ENCODE data around the gene DCAF8.
A peak's percentile ranks its signal among the peaks of the same experiment; 100 is the strongest.

The DCAF8 gene

GRCh38 chr1:160219062-160219929, 43.1 kb downstream of the DCAF8 start:
- DNase-seq (ENCODE audit: insufficient read length) (no peak), FAIRE-seq (no peak)
- TF ChIP-seq POLR2A (IDR thresholded peaks at IDR 0.05; ENCODE audit: low read depth, low read length) (no peak), POLR2AphosphoS5 (IDR thresholded peaks at IDR 0.05; ENCODE audit: low read depth, low read length) (no peak), TAF1 (IDR thresholded peaks at IDR 0.05; ENCODE audit: borderline replicate concordance, low read depth, low read length) (no peak)

GRCh38 chr1:160217481-160218051, 44.8 kb downstream of the DCAF8 start:
- no peak for TF ChIP-seq POLR2A (IDR thresholded peaks at IDR 0.05; ENCODE audit: low read depth, low read length)
- no peak for TF ChIP-seq POLR2AphosphoS5 (IDR thresholded peaks at IDR 0.05; ENCODE audit: low read depth, low read length)
- no peak for DNase-seq (ENCODE audit: insufficient read length)
- no peak for FAIRE-seq

- no peak for DNase-seq (ENCODE audit: insufficient read length)
- TF ChIP-seq POLR2AphosphoS5 (IDR thresholded peaks at IDR 0.05; ENCODE audit: low read depth, low read length) (no peak), TAF1 (IDR thresholded peaks at IDR 0.05; ENCODE audit: borderline replicate concordance, low read depth, low read length) (no peak), POLR2A (IDR thresholded peaks at IDR 0.05; ENCODE audit: low read depth, low read length) (no peak)
- FAIRE-seq, result no peak
Observed at GRCh38 chr1:160216301-160216700, 46.0 kb downstream of the DCAF8 start.

GRCh38 chr1:160214481-160215140, 47.7 kb downstream of the DCAF8 start:
- DNase-seq (ENCODE audit: insufficient read length), result no peak
- TF ChIP-seq POLR2AphosphoS5 (IDR thresholded peaks at IDR 0.05; ENCODE audit: low read depth, low read length), result no peak
- TF ChIP-seq POLR2A (IDR thresholded peaks at IDR 0.05; ENCODE audit: low read depth, low read length), result no peak
- no peak for TF ChIP-seq TAF1 (IDR thresholded peaks at IDR 0.05; ENCODE audit: borderline replicate concordance, low read depth, low read length)
- FAIRE-seq, result no peak

GRCh38 chr1:160211046-160211790, 51.1 kb downstream of the DCAF8 start:
- no peak for TF ChIP-seq TAF1 (IDR thresholded peaks at IDR 0.05; ENCODE audit: borderline replicate concordance, low read depth, low read length)
- no peak for FAIRE-seq

GRCh38 chr1:160210561-160210960, 51.8 kb downstream of the DCAF8 start:
- DNase-seq (ENCODE audit: insufficient read length) (no peak), FAIRE-seq (no peak)
- TF ChIP-seq POLR2A (IDR thresholded peaks at IDR 0.05; ENCODE audit: low read depth, low read length) (no peak), POLR2AphosphoS5 (IDR thresholded peaks at IDR 0.05; ENCODE audit: low read depth, low read length) (no peak), TAF1 (IDR thresholded peaks at IDR 0.05; ENCODE audit: borderline replicate concordance, low read depth, low read length) (no peak)

More at GRCh38 chr1:160211046-160211790, 51.1 kb downstream of the DCAF8 start:
- DNase-seq (ENCODE audit: insufficient read length), result no peak

- no peak for DNase-seq (ENCODE audit: insufficient read length)
- TF ChIP-seq TAF1 (IDR thresholded peaks at IDR 0.05; ENCODE audit: borderline replicate concordance, low read depth, low read length), result no peak
- TF ChIP-seq POLR2A (IDR thresholded peaks at IDR 0.05; ENCODE audit: low read depth, low read length), result peak; percentile 26; the same call in 1 of the 2 replicates
- FAIRE-seq, result no peak
Observed at GRCh38 chr1:160209321-160210046, 52.9 kb downstream of the DCAF8 start.

- FAIRE-seq, result no peak
- DNase-seq (ENCODE audit: insufficient read length), result no peak
- TF ChIP-seq POLR2A (IDR thresholded peaks at IDR 0.05; ENCODE audit: low read depth, low read length), result peak; percentile 21; the same call in 1 of the 2 replicates
- TF ChIP-seq POLR2AphosphoS5 (IDR thresholded peaks at IDR 0.05; ENCODE audit: low read depth, low read length), result no peak
- TF ChIP-seq TAF1 (IDR thresholded peaks at IDR 0.05; ENCODE audit: borderline replicate concordance, low read depth, low read length), result no peak
Observed at GRCh38 chr1:160208557-160209320, 53.6 kb downstream of the DCAF8 start.

- TF ChIP-seq POLR2A (IDR thresholded peaks at IDR 0.05; ENCODE audit: low read depth, low read length) (no peak), TAF1 (IDR thresholded peaks at IDR 0.05; ENCODE audit: borderline replicate concordance, low read depth, low read length) (no peak), POLR2AphosphoS5 (IDR thresholded peaks at IDR 0.05; ENCODE audit: low read depth, low read length) (no peak)
- DNase-seq (ENCODE audit: insufficient read length) (no peak), FAIRE-seq (no peak)
Observed at GRCh38 chr1:160207771-160208556, 54.4 kb downstream of the DCAF8 start.
